ENCODE data around the gene ZCWPW2. TPM values are rescaled to one million over a fixed set of nuclear protein-coding genes. Genes with fewer than 3 reads are reported as not detected.

ZCWPW2 gene
- total and polyA plus RNA-seq, 9 of the 15 experiments (the other 6 are each of a cell fraction or from before 2014, with no cell fraction given), result 0.10 to 0.77 (median 0.44) TPM

- no peaks in the 10 kb centered on the region for H3K79me2 ChIP-seq (ENCODE audit: control insufficient read depth, insufficient read depth, low read length)
- in situ Hi-C loops (cut with MboI) (no loop called here), intact Hi-C loops (cut with micrococcal nuclease) (no loop called here)
- H3K27ac ChIP-seq (ENCODE audit: extremely low read depth, low read depth, low read length), result no peak overlapping the region
- FAIRE-seq, result no peak
- no peak overlapping the region for H3K9ac ChIP-seq (ENCODE audit: insufficient read depth in 1 of 2, low read depth in 2 of 2, low read length in 2 of 2)
- H4K20me1 ChIP-seq (replicated peaks; ENCODE audit: control insufficient read depth, insufficient read depth, low read length), result no peaks in the 10 kb centered on the region
- H3K4me2 ChIP-seq (ENCODE audit: insufficient read depth, low read length), result no peak overlapping the region
- no peak for DNase-seq (ENCODE audit: extremely low read depth in 1 of 4, low spot score in 3 of 4)
- no peak overlapping the region for H3K4me3 ChIP-seq
- H3K36me3 ChIP-seq (ENCODE audit: control insufficient read depth, insufficient read depth, low read length), result no peaks in the 10 kb centered on the region
- no peak for ATAC-seq
- CTCF ChIA-PET (ENCODE audit: low intra/inter-chr PET ratio), result no interaction called here
- no peaks in the 10 kb centered on the region for H3K4me1 ChIP-seq (replicated peaks in 1 of 2; ENCODE audit: control insufficient read depth in 2 of 2, insufficient read depth in 2 of 2, low read length in 2 of 2)
- POLR2A ChIA-PET, result no interaction called here
- TF ChIP-seq HMGN3 (IDR thresholded peaks at IDR 0.05; ENCODE audit: borderline replicate concordance, extremely low read depth, insufficient read length, low read depth, low read length) (no peak), CSDE1 (IDR thresholded peaks at IDR 0.05) (no peak), L3MBTL2 (IDR thresholded peaks at IDR 0.05) (no peak), ZFP1 (CRISPR knock-in tag; IDR thresholded peaks at IDR 0.05) (no peak), FOXP4 (CRISPR knock-in tag; IDR thresholded peaks at IDR 0.05; ENCODE audit: borderline replicate concordance) (no peak), ZMIZ1 (IDR thresholded peaks at IDR 0.05; ENCODE audit: low read depth in 2 of 2, low read length in 2 of 2) (no peak), SLC30A9 (CRISPR knock-in tag; IDR thresholded peaks at IDR 0.05) (no peak), CC2D1A (IDR thresholded peaks at IDR 0.05) (no peak)
- no peaks in the 10 kb centered on the region for H3K27me3 ChIP-seq (ENCODE audit: control insufficient read depth in 2 of 2, insufficient read depth in 2 of 2, low read length in 2 of 2)
- BruUV-seq (replicated peaks), result no TSS peak
- H3K9me1 ChIP-seq (ENCODE audit: control insufficient read depth, insufficient read depth, low read length), result no peaks in the 10 kb centered on the region
- H3K9me3 ChIP-seq (replicated peaks; ENCODE audit: control insufficient read depth, insufficient read depth, low read depth, low read length), result no peaks in the 10 kb centered on the region
- no peak overlapping the region for H2AFZ ChIP-seq (ENCODE audit: low read depth, low read length)
These were observed 136.6 kb downstream of the ZCWPW2 start for GRCh38 chr3:28485164-28485563.
